Neuron (in vitro differentiated cells): ENCODE data around the gene AKTIP.

ENCODE experiments used
- H2AFZ ChIP-seq: one replicate; pipeline ENCODE4 v1.6.1; 2013; ENCODE audit warnings: low read depth, mild to moderate bottlenecking, inconsistent platforms, low read length, moderate library complexity
- H3K27me3 ChIP-seq: one replicate; pipeline ENCODE4 v1.6.1; 2013; ENCODE audit warnings: low read length; ENCODE audit not compliant: insufficient read depth
- H3K36me3 ChIP-seq: one replicate; pipeline ENCODE4 v1.6.1; 2013; ENCODE audit warnings: low read length; ENCODE audit not compliant: insufficient read depth
- H3K4me1 ChIP-seq: one replicate; pipeline ENCODE4 v1.6.1; 2013; ENCODE audit warnings: low read length; ENCODE audit not compliant: insufficient read depth
- H3K4me3 ChIP-seq: 2 replicates; pipeline ENCODE4 v1.5.1; 2013; ENCODE audit warnings: mild to moderate bottlenecking, low read length, moderate library complexity
- H3K9me3 ChIP-seq: one replicate; pipeline ENCODE4 v1.6.1; 2013; ENCODE audit warnings: low read length

Gene AKTIP

DNA sequence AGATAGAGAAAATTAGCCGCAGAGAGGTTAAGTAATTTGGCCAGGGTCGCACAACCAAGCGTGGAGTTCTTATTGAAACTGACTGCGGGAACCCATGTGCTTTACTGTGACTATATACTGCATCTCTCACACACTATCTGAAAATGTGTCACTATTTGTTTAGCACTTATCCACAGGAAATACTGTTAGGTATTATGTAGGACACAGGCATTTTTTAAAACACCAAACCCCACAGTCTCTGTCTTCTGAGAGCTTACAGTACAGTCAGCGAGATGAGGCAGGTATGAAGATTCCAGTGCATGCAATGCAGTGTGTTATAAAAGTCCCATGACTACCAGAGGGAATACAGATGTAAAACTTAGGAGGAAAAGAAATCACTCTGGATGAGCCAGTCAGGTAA lies 57.5 kb downstream of the AKTIP start:
- Histone ChIP-seq H3K27me3 (no peaks in the 10 kb centered on the region), H3K4me3 (no peak overlapping the region), H2AFZ (no peak overlapping the region), H3K9me3 (no peaks in the 10 kb centered on the region), H3K36me3 (peaks cover 38% of the 10 kb centered on the region), H3K4me1 (no peaks in the 10 kb centered on the region)
